UCSD-AML1 (cell line): Measurements from ENCODE around the gene CDC42EP3.
A peak's percentile ranks its signal among the peaks of the same experiment; 100 is the strongest.

Experiments used
- DNase-seq: peaks from one replicate; lab custom pipeline; 2025; ENCODE audit not compliant: unreplicated experiment; lab: John Stamatoyannopoulos, UW

The CDC42EP3 gene

GRCh38 chr2:37637190-37637860 is 34.1 kb downstream of the CDC42EP3 start:
- no peak for DNase-seq

- DNase-seq = no peak
These were observed 34.9 kb downstream of the CDC42EP3 start for GRCh38 chr2:37636381-37637066.

GRCh38 chr2:37635504-37636380 is 35.7 kb downstream of the CDC42EP3 start:
- peak; percentile 63 for DNase-seq

GRCh38 chr2:37634914-37635503 is 36.4 kb downstream of the CDC42EP3 start:
- no peak for DNase-seq

- no peak for DNase-seq
These were observed 37.6 kb downstream of the CDC42EP3 start for GRCh38 chr2:37633845-37634244.

- no peak for DNase-seq
These were observed 38.2 kb downstream of the CDC42EP3 start for GRCh38 chr2:37633234-37633633.

- no peak for DNase-seq
These were observed 39.1 kb downstream of the CDC42EP3 start for GRCh38 chr2:37632310-37632709.

GRCh38 chr2:37631698-37632097 is 39.7 kb downstream of the CDC42EP3 start:
- no peak for DNase-seq

GRCh38 chr2:37631292-37631691 is 40.1 kb downstream of the CDC42EP3 start:
- DNase-seq = no peak

- no peak for DNase-seq
These were observed 40.7 kb downstream of the CDC42EP3 start for GRCh38 chr2:37630776-37631175.

GRCh38 chr2:37630301-37630700 is 41.1 kb downstream of the CDC42EP3 start:
- no peak for DNase-seq

- DNase-seq = no peak
These were observed 41.9 kb downstream of the CDC42EP3 start for GRCh38 chr2:37629529-37629928.

GRCh38 chr2:37627710-37628109 is 43.7 kb downstream of the CDC42EP3 start:
- no peak for DNase-seq

GRCh38 chr2:37625796-37626571 is 45.5 kb downstream of the CDC42EP3 start:
- peak; percentile 33 for DNase-seq

GRCh38 chr2:37625156-37625555 is 46.3 kb downstream of the CDC42EP3 start:
- DNase-seq = no peak

GRCh38 chr2:37623971-37624900 is 47.2 kb downstream of the CDC42EP3 start:
- DNase-seq = no peak

GRCh38 chr2:37623406-37623805 is 48.0 kb downstream of the CDC42EP3 start:
- no peak for DNase-seq

GRCh38 chr2:37622450-37623100 is 48.9 kb downstream of the CDC42EP3 start:
- DNase-seq = no peak

- no peak for DNase-seq
These were observed 50.2 kb downstream of the CDC42EP3 start for GRCh38 chr2:37621199-37621598.
